B cell (primary cell): ENCODE data around the gene TSPAN10. TPM values are rescaled to one million over a fixed set of nuclear protein-coding genes. Genes with fewer than 3 reads are reported as not detected.

ENCODE experiments used
- ATAC-seq: fragments of 200-7000 bp; cut with Tn5 transposase; one replicate; pipeline ENCODE4 v1.10.0; 2021; ENCODE audit warnings: low read depth, mild to moderate bottlenecking, moderate number of reproducible peaks, moderate library complexity
- CTCF ChIA-PET: fragments of 350-600 bp; sonication (Branson Sonifier 250); formaldehyde crosslinking; loops from one replicate; lab custom pipeline; 2021; ENCODE audit warnings: antibody characterized with exemption, inconsistent platforms; lab: Charles Lee
- POLR2A ChIA-PET: fragments of 350-600 bp; sonication (Branson Sonifier 250); formaldehyde crosslinking; loops from one replicate; lab custom pipeline; 2021; ENCODE audit warnings: antibody characterized with exemption; lab: Charles Lee
- DNase-seq: peaks from one replicate; pipeline ENCODE4 v3.0.0; 2013
- H2AFZ ChIP-seq: 2 replicates; pipeline ENCODE4 v1.6.1; 2012; ENCODE audit warnings: mild to moderate bottlenecking, low read depth, low read length; ENCODE audit not compliant: insufficient read depth, poor library complexity, severe bottlenecking
- H3K27ac ChIP-seq, 2 donors: 1 replicate in 1 of 2; 2 replicates in 1 of 2; pipeline ENCODE4 v1.5.1; 2012 to 2013; ENCODE audit warnings: low read length in 2 of 2, mild to moderate bottlenecking in 2 of 2, moderate library complexity in 1 of 2
- H3K27me3 ChIP-seq, 4 experiments: fragments of 200-600 bp in 1 of 4; sonication (generic) in 1 of 4; replicated peaks in 1 of 4; 1 replicate in 2 of 4; 2 replicates in 2 of 4; pipeline versions ENCODE4 v1.6.1 to v1.7.0; 2013 to 2016; ENCODE audit warnings: low read length in 3 of 4, mild to moderate bottlenecking in 2 of 4, mixed read lengths in 1 of 4, moderate library complexity in 1 of 4; ENCODE audit not compliant: insufficient read depth in 4 of 4, control insufficient read depth in 3 of 4; ENCODE audit errors: control extremely low read depth in 1 of 4
- H3K36me3 ChIP-seq, 2 experiments: replicated peaks in 1 of 2; 1 replicate in 1 of 2; 2 replicates in 1 of 2; pipeline versions ENCODE4 v1.6.1 to v1.7.1; 2013; ENCODE audit warnings: low read length in 1 of 2; ENCODE audit not compliant: insufficient read depth in 2 of 2, control insufficient read depth in 1 of 2; ENCODE audit errors: control extremely low read depth in 1 of 2, extremely low read depth in 1 of 2
- H3K4me1 ChIP-seq, 2 donors: fragments of 200-600 bp in 1 of 2; sonication (generic) in 1 of 2; 1 replicate in 1 of 2; 2 replicates in 1 of 2; pipeline versions ENCODE4 v1.5.1 to v1.6.1; 2013 to 2017; ENCODE audit warnings: low read length in 2 of 2; ENCODE audit not compliant: control insufficient read depth in 2 of 2, insufficient read depth in 2 of 2
- H3K4me2 ChIP-seq: replicated peaks from 2 replicates; pipeline ENCODE3; 2012; ENCODE audit warnings: mild to moderate bottlenecking, low read depth, low read length; ENCODE audit not compliant: poor library complexity, severe bottlenecking
- H3K4me3 ChIP-seq, 5 experiments: fragments of 200-600 bp in 1 of 5; sonication (generic) in 1 of 5; 1 replicate in 3 of 5; 2 replicates in 2 of 5; pipeline versions ENCODE4 v1.5.1 to v1.7.0; 2011 to 2016; ENCODE audit warnings: low read length in 4 of 5, mild to moderate bottlenecking in 4 of 5, low read depth in 2 of 5, control low read depth in 1 of 5, moderate library complexity in 1 of 5; ENCODE audit not compliant: insufficient read depth in 1 of 5; ENCODE audit errors: control extremely low read depth in 1 of 5, extremely low read depth in 1 of 5
- H3K79me2 ChIP-seq: fragments of 200-600 bp; sonication (generic); one replicate; pipeline ENCODE4 v1.6.0; 2016; ENCODE audit warnings: low read length; ENCODE audit not compliant: control insufficient read depth, insufficient read depth
- H3K9ac ChIP-seq: fragments of 200-600 bp; sonication (generic); 2 replicates; pipeline ENCODE4 v1.6.1; 2017; ENCODE audit warnings: mild to moderate bottlenecking, low read length, moderate library complexity
- H3K9me3 ChIP-seq, 3 donors: one replicate each; pipeline versions ENCODE4 v1.6.1 to v1.7.1; 2013; ENCODE audit warnings: low read length in 2 of 3; ENCODE audit not compliant: control insufficient read depth in 2 of 3, insufficient read depth in 1 of 3; ENCODE audit errors: control extremely low read depth in 1 of 3
- H4K20me1 ChIP-seq: 2 replicates; pipeline ENCODE4 v1.6.0; 2012; ENCODE audit warnings: mild to moderate bottlenecking, low read length; ENCODE audit not compliant: insufficient read depth, control insufficient read depth, poor library complexity, severe bottlenecking
- H3K27ac Mint-ChIP-seq: one replicate; pipeline ENCODE4 v1.8.0; 2021; ENCODE audit warnings: mixed read lengths
- H3K27me3 Mint-ChIP-seq: one replicate; pipeline ENCODE4 v1.8.0; 2021; ENCODE audit warnings: mixed read lengths
- H3K4me1 Mint-ChIP-seq: one replicate; pipeline ENCODE4 v1.8.0; 2021; ENCODE audit warnings: mixed read lengths
- H3K4me3 Mint-ChIP-seq: one replicate; pipeline ENCODE4 v1.8.0; 2021; ENCODE audit warnings: mixed read lengths
- H3K9me3 Mint-ChIP-seq: one replicate; pipeline ENCODE4 v1.8.0; 2022; ENCODE audit warnings: mixed read lengths; ENCODE audit not compliant: insufficient read depth
- EZH2 ChIP-seq: IDR thresholded peaks from 2 replicates; pipeline ENCODE4 v1.6.1; 2012; ENCODE audit warnings: borderline replicate concordance, low read depth, mild to moderate bottlenecking, moderate library complexity, low read length; ENCODE audit not compliant: insufficient read depth, poor library complexity, severe bottlenecking
- WGBS: methylation state at CpG from one replicate; pipeline ENCODE4 v1.1.5; 2013; ENCODE audit warnings: missing lambda C conversion rate; ENCODE audit not compliant: insufficient coverage; 5-methylcytosine and 5-hydroxymethylcytosine counted together
- intact Hi-C: fragments of 100-400 bp; cut with micrococcal nuclease; formaldehyde crosslinking; loops from one replicate; pipeline ENCODE4 v1.10.0; 2022
- polyA plus RNA-seq: library from polyadenylated mRNA; depleted of rRNA; stranded (reverse); fragments of >200 nt; gene quantifications from 2 replicates; pipeline ENCODE4 v1.2.3, GENCODE V29; 2012
- total RNA-seq, 2 donors: library from RNA; stranded (reverse); fragments of 120-200 nt in 1 of 2; gene quantifications; 1 replicate in 1 of 2; 2 replicates in 1 of 2; pipeline versions ENCODE4 v1.2.3 to v1.2.4, GENCODE V29; 2013 to 2022
- TF ChIP-seq, protein P1 (sequence below): fragments of 200-600 bp; IDR thresholded peaks from one replicate; pipeline ENCODE4 v1.8.0; 2022; ENCODE audit warnings: antibody characterized with exemption, mild to moderate bottlenecking

Gene TSPAN10
- total and polyA plus RNA-seq, 2 donors (not counting 1 experiment from before 2014, with no cell fraction given), result 0.34 to 1.1 TPM

- Mint-ChIP-seq H3K4me3 (no peak overlapping the region), H3K27me3 (no peaks in the 10 kb centered on the region), H3K9me3 (no peaks in the 10 kb centered on the region), H3K27ac (no peak overlapping the region), H3K4me1 (peaks cover 20% of the 10 kb centered on the region)
- TF ChIP-seq EZH2, result no peak
- TF ChIP-seq, protein P1, sequence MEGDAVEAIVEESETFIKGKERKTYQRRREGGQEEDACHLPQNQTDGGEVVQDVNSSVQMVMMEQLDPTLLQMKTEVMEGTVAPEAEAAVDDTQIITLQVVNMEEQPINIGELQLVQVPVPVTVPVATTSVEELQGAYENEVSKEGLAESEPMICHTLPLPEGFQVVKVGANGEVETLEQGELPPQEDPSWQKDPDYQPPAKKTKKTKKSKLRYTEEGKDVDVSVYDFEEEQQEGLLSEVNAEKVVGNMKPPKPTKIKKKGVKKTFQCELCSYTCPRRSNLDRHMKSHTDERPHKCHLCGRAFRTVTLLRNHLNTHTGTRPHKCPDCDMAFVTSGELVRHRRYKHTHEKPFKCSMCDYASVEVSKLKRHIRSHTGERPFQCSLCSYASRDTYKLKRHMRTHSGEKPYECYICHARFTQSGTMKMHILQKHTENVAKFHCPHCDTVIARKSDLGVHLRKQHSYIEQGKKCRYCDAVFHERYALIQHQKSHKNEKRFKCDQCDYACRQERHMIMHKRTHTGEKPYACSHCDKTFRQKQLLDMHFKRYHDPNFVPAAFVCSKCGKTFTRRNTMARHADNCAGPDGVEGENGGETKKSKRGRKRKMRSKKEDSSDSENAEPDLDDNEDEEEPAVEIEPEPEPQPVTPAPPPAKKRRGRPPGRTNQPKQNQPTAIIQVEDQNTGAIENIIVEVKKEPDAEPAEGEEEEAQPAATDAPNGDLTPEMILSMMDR, result no peak
- no peak for DNase-seq
- POLR2A ChIA-PET, result interaction anchor here (1.0 kb wide), 1 partner anchor 17 kb away, joined by 3 read pairs; no protein-coding TSS in a partner anchor
- Histone ChIP-seq H3K27ac (no peak overlapping the region), H4K20me1 (peaks cover 20% of the 10 kb centered on the region), H3K79me2 (peaks cover 57% of the 10 kb centered on the region), H3K4me1 (peaks cover 11 to 21% of the 10 kb centered on the region in 2 donors), H3K27me3 (no peaks in the 10 kb centered on the region), H3K4me3 (no peak overlapping the region), H3K9me3 (no peaks in the 10 kb centered on the region), H3K4me2 (no peak overlapping the region), H3K36me3 (peaks cover 0 to 17% of the 10 kb centered on the region in 2 experiments), H2AFZ (no peak overlapping the region), H3K9ac (no peak overlapping the region)
- intact Hi-C loops, result no loop called here
- 92% methylated on average over 6 of the region's 7 CpGs for whole genome bisulfite sequencing
- no peak for ATAC-seq
- CTCF ChIA-PET, result interaction anchor here (0.6 kb wide), 1 partner anchor 37 kb away, joined by 3 read pairs; no protein-coding TSS in a partner anchor
These were observed 5.5 kb upstream of the TSPAN10 start for GRCh38 chr17:81631482-81631881.

GRCh38 chr17:81635431-81635830 lies 1.6 kb upstream of the TSPAN10 start:
- Histone ChIP-seq H3K79me2 (peaks cover 53% of the 10 kb centered on the region), H3K4me2 (peak overlapping the region; percentile 87), H3K36me3 (peaks cover 0 to 2% of the 10 kb centered on the region in 2 experiments), H2AFZ (no peak overlapping the region), H3K4me3 (no peak overlapping the region), H4K20me1 (peaks cover 22% of the 10 kb centered on the region), H3K9me3 (no peaks in the 10 kb centered on the region), H3K27ac (no peak overlapping the region), H3K4me1 (peaks cover 11 to 25% of the 10 kb centered on the region in 2 donors), H3K27me3 (no peaks in the 10 kb centered on the region), H3K9ac (peak overlapping the region; percentile 89)
- Mint-ChIP-seq H3K27ac (peak overlapping the region; percentile 60), H3K27me3 (no peaks in the 10 kb centered on the region), H3K4me3 (peak overlapping the region; percentile 95), H3K4me1 (peaks cover 23% of the 10 kb centered on the region), H3K9me3 (no peaks in the 10 kb centered on the region)
- CTCF ChIA-PET, result no interaction called here
- ATAC-seq (no peak), DNase-seq (no peak)
- intact Hi-C loops, result no loop called here
- TF ChIP-seq, protein P1, result no peak
- TF ChIP-seq EZH2, result no peak
- POLR2A ChIA-PET, result interaction anchor here (0.6 kb wide), 1 partner anchor 69 kb away, joined by 3 read pairs; no protein-coding TSS in a partner anchor
- 90% methylated on average over 5 of the region's 5 CpGs for WGBS
